ENCODE measurements around the gene PKN3. TPM values are rescaled to one million over a fixed set of nuclear protein-coding genes. Genes with fewer than 3 reads are reported as not detected.

The PKN3 gene
- total and polyA plus RNA-seq, 9 of the 15 experiments (the other 6 are each of a cell fraction or from before 2014, with no cell fraction given), result 0.82 to 49.2 (median 19.7) TPM

DNA sequence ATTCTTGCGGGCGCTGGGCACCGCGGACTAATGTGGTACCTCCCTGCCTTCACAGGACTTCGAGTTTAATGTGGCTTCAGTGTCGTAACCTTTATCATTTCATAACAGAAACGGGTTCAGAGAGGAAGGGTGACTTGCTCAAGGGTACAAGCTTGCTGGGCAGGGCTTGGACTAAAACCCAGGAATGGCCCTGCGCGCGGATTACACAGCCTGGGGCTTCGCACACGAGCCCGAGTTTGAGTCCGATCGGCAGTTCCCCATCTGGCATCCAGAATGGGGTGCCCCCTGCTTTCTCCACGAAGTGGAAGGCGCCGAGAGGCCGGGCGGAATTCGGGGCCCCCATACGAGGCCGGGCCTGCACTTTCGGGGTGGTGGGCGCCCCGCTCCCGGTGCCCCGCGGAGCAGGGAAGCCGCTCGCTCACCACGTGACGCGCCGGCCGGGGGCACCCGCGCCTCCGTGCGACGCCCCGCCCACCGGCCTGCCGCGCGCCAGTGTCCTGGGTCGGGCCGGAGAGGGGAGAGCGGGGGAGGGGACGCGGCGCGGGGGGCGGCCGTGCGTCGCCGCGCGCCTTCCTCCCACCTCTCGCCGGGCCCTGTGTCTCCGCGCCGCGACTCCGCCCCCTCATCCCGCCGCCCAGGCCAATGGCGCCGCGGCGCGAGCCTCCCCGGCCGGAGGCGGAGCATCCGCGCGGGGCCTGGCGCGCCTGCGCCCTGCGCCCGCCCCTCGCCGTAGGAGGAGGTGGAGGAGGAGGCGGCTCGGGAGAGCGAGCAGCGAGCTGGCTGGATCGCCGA, 13.6 kb upstream of the PKN3 start, which contains the start of gene SET (continued):
- TF ChIP-seq, protein P1, sequence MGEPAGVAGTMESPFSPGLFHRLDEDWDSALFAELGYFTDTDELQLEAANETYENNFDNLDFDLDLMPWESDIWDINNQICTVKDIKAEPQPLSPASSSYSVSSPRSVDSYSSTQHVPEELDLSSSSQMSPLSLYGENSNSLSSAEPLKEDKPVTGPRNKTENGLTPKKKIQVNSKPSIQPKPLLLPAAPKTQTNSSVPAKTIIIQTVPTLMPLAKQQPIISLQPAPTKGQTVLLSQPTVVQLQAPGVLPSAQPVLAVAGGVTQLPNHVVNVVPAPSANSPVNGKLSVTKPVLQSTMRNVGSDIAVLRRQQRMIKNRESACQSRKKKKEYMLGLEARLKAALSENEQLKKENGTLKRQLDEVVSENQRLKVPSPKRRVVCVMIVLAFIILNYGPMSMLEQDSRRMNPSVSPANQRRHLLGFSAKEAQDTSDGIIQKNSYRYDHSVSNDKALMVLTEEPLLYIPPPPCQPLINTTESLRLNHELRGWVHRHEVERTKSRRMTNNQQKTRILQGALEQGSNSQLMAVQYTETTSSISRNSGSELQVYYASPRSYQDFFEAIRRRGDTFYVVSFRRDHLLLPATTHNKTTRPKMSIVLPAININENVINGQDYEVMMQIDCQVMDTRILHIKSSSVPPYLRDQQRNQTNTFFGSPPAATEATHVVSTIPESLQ (CRISPR knock-in tag; IDR thresholded peaks at IDR 0.05), result peak; percentile 90; the same call in 1 of the 2 replicates
- no peak for TF ChIP-seq MXI1 (IDR thresholded peaks at IDR 0.05; ENCODE audit: low read depth, low read length)
- TF ChIP-seq, protein P2, sequence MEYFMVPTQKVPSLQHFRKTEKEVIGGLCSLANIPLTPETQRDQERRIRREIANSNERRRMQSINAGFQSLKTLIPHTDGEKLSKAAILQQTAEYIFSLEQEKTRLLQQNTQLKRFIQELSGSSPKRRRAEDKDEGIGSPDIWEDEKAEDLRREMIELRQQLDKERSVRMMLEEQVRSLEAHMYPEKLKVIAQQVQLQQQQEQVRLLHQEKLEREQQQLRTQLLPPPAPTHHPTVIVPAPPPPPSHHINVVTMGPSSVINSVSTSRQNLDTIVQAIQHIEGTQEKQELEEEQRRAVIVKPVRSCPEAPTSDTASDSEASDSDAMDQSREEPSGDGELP (CRISPR knock-in tag; IDR thresholded peaks at IDR 0.05; ENCODE audit: borderline replicate concordance), result peak; percentile 67; the same call in 1 of the 2 replicates
- TF ChIP-seq, protein P3, sequence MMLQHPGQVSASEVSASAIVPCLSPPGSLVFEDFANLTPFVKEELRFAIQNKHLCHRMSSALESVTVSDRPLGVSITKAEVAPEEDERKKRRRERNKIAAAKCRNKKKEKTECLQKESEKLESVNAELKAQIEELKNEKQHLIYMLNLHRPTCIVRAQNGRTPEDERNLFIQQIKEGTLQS (IDR thresholded peaks at IDR 0.05), result no peak
- TF ChIP-seq, protein P3 (CRISPR knock-in tag; conservative IDR thresholded peaks at IDR 0.05), result peak; percentile 81
- TF ChIP-seq FIP1L1 (IDR thresholded peaks at IDR 0.05; ENCODE audit: low read depth, low read length, poor library complexity, severe bottlenecking), result peak; percentile 3
- no peak for TF ChIP-seq RUNX1 (IDR thresholded peaks at IDR 0.05; ENCODE audit: low read depth)
- TF ChIP-seq ZNF431 (CRISPR knock-in tag; IDR thresholded peaks at IDR 0.05), result peak; percentile 80
- TF ChIP-seq EP300 (IDR thresholded peaks at IDR 0.05; ENCODE audit: low read length), result 0 out of 2 replicates have a peak, but pooled peaks have one; percentile 42
- no peak for TF ChIP-seq NFE2L1 (tag; IDR thresholded peaks at IDR 0.05; ENCODE audit: borderline replicate concordance, low read depth)
- TF ChIP-seq, protein P4, sequence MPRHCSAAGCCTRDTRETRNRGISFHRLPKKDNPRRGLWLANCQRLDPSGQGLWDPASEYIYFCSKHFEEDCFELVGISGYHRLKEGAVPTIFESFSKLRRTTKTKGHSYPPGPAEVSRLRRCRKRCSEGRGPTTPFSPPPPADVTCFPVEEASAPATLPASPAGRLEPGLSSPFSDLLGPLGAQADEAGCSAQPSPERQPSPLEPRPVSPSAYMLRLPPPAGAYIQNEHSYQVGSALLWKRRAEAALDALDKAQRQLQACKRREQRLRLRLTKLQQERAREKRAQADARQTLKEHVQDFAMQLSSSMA (CRISPR knock-in tag; IDR thresholded peaks at IDR 0.05), result 0 out of 2 replicates have a peak, but pooled peaks have one; percentile 35
- TF ChIP-seq EWSR1 (IDR thresholded peaks at IDR 0.05; ENCODE audit: borderline replicate concordance, low read depth, partially characterized antibody), result no peak
- TF ChIP-seq, protein P5, sequence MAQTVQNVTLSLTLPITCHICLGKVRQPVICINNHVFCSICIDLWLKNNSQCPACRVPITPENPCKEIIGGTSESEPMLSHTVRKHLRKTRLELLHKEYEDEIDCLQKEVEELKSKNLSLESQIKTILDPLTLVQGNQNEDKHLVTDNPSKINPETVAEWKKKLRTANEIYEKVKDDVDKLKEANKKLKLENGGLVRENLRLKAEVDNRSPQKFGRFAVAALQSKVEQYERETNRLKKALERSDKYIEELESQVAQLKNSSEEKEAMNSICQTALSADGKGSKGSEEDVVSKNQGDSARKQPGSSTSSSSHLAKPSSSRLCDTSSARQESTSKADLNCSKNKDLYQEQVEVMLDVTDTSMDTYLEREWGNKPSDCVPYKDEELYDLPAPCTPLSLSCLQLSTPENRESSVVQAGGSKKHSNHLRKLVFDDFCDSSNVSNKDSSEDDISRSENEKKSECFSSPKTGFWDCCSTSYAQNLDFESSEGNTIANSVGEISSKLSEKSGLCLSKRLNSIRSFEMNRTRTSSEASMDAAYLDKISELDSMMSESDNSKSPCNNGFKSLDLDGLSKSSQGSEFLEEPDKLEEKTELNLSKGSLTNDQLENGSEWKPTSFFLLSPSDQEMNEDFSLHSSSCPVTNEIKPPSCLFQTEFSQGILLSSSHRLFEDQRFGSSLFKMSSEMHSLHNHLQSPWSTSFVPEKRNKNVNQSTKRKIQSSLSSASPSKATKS (CRISPR knock-in tag; IDR thresholded peaks at IDR 0.05), result no peak
- TF ChIP-seq, protein P6, sequence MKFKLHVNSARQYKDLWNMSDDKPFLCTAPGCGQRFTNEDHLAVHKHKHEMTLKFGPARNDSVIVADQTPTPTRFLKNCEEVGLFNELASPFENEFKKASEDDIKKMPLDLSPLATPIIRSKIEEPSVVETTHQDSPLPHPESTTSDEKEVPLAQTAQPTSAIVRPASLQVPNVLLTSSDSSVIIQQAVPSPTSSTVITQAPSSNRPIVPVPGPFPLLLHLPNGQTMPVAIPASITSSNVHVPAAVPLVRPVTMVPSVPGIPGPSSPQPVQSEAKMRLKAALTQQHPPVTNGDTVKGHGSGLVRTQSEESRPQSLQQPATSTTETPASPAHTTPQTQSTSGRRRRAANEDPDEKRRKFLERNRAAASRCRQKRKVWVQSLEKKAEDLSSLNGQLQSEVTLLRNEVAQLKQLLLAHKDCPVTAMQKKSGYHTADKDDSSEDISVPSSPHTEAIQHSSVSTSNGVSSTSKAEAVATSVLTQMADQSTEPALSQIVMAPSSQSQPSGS (CRISPR knock-in tag; IDR thresholded peaks at IDR 0.05), result no peak
- no peak for TF ChIP-seq ZNF232 (CRISPR knock-in tag; IDR thresholded peaks at IDR 0.05)
- peak; percentile 58; the same call in 1 of the 2 replicates for TF ChIP-seq ZNF707 (CRISPR knock-in tag; conservative IDR thresholded peaks at IDR 0.05)
- no peak for TF ChIP-seq KAT2B (IDR thresholded peaks at IDR 0.05; ENCODE audit: low read depth, low read length)

All from K562 (cell line).